NT2/D1 (cell line): Measurements from ENCODE around the gene ANKRD61.

ENCODE experiments used
- SUZ12 ChIP-seq: IDR thresholded peaks from 2 replicates; pipeline ENCODE4 v1.6.1; 2011; ENCODE audit not compliant: insufficient read length, insufficient read depth; ENCODE audit errors: extremely low read depth
- YY1 ChIP-seq: IDR thresholded peaks from 2 replicates; pipeline ENCODE4 v1.6.1; 2011; ENCODE audit not compliant: insufficient read length, insufficient read depth
- ZNF274 ChIP-seq: IDR thresholded peaks from 2 replicates; pipeline ENCODE4 v1.6.1; 2011; ENCODE audit warnings: mild to moderate bottlenecking, low read depth, low read length

DNA sequence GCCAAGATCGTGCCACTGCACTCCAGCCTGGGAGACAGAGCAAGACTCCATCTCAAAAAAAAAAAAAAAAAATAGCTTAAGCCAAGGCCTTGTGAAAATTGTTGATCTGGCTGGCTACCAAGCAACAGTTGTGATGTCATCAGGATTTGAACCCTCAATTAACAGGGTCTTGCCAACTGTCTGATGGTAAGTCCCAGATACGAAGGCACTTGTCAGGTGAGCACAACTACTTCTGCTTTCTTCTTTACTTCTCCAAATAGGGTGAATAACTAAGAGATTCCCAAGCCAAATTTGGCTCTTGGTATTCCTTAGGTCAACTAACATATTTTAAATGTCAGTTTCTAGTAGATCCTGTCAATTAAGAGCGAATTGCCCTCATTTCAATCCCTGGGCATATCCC is 47.4 kb downstream of the ANKRD61 start:
- TF ChIP-seq SUZ12 (no peak), YY1 (no peak), ZNF274 (no peak)
